Measurements from ENCODE around the gene HOXA2.
A peak's percentile ranks its signal among the peaks of the same experiment; 100 is the strongest.

Gene HOXA2

GRCh38 chr7:27102581-27103442 is at the start of gene HOXA2:
Gene HOXA2 (minus strand): TSS chr7:27102683. CDS start chr7:27102500, 183 bp downstream.
- DNase-seq = no peak

GRCh38 chr7:27151341-27151930 is 49.0 kb upstream of the HOXA2 start:
- DNase-seq = no peak

GRCh38 chr7:27150568-27151340 is 48.3 kb upstream of the HOXA2 start:
- DNase-seq = peak; percentile 62

- no peak for DNase-seq
Measured at GRCh38 chr7:27149842-27150567, 47.5 kb upstream of the HOXA2 start.

GRCh38 chr7:27148756-27149641 is 46.5 kb upstream of the HOXA2 start:
- no peak for DNase-seq

- DNase-seq = no peak
Measured at GRCh38 chr7:27148031-27148755, 45.7 kb upstream of the HOXA2 start.

- no peak for DNase-seq
Measured at GRCh38 chr7:27147199-27148030, 44.9 kb upstream of the HOXA2 start, which contains the start of gene HOXA6. Gene HOXA6 (minus strand): TSS chr7:27147774. CDS start chr7:27147749, 25 bp downstream.

- no peak for DNase-seq
Measured at GRCh38 chr7:27146491-27147198, 44.2 kb upstream of the HOXA2 start.

- no peak for DNase-seq
Measured at GRCh38 chr7:27145914-27146412, 43.5 kb upstream of the HOXA2 start.

GRCh38 chr7:27145165-27145913 is 42.9 kb upstream of the HOXA2 start:
- no peak for DNase-seq

- no peak for DNase-seq
Measured at GRCh38 chr7:27144781-27145164, 42.3 kb upstream of the HOXA2 start.

GRCh38 chr7:27143950-27144780 is 41.7 kb upstream of the HOXA2 start:
- no peak for DNase-seq

- no peak for DNase-seq
Measured at GRCh38 chr7:27143023-27143949, 40.8 kb upstream of the HOXA2 start, which contains the start of gene HOXA5. Gene HOXA5 (minus strand): TSS chr7:27143681. CDS start chr7:27143607, 74 bp downstream.

GRCh38 chr7:27142580-27143022 is 40.1 kb upstream of the HOXA2 start:
- DNase-seq = no peak

GRCh38 chr7:27141923-27142579 is 39.6 kb upstream of the HOXA2 start:
- no peak for DNase-seq
